ENCODE data around the gene TAS2R20. TPM values are rescaled to one million over a fixed set of nuclear protein-coding genes. Genes with fewer than 3 reads are reported as not detected.
"Not testable (repeated sequence)": the region's sequence is repeated elsewhere in the genome, so short reads cannot be mapped to it uniquely, and the experiment has no call there.

The TAS2R20 gene, protein sequence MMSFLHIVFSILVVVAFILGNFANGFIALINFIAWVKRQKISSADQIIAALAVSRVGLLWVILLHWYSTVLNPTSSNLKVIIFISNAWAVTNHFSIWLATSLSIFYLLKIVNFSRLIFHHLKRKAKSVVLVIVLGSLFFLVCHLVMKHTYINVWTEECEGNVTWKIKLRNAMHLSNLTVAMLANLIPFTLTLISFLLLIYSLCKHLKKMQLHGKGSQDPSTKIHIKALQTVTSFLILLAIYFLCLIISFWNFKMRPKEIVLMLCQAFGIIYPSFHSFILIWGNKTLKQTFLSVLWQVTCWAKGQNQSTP
- total RNA-seq (under 1 TPM; 0.21 to 0.42 (median 0.25) TPM), polyA plus RNA-seq (under 1 TPM in 2 of 3 donors, not detected in 1; 0.10 to 0.20 TPM)
- long read RNA-seq, donor 1 = 0 reads
- long read RNA-seq, donor 2 = 0 reads

DNA sequence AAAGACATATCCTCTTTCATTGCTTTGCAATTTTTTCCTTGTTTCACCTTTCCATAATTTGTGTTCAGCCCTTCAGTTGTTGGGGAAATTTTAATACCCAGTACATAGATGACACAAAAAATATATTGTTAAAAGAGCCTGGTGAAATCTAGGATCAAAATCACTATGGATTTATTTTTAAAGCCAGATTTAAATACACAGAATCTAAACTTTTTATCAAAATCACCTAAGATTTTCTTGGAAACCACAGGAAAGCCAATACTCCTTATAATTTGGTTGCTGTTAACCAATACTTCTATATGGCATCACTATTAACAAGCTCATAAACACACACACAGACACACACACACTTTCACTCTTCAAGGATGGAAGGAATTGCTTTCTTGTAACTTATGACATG is at the start of gene TAS2R20:
TSS of gene TAS2R20 (minus strand) at position 101 of the 400 bp plus-strand sequence. CDS start 429 bp downstream, outside the sequence.
- Histone ChIP-seq H3K27ac (no peak within 1 kb of the TSS), H3K9me3 (no peaks in the 10 kb centered on the region), H3K27me3 (ENCODE audit: insufficient read depth in 3 of 3, low read length in 2 of 3) (no peaks in the 10 kb centered on the region), H3K4me1 (peaks cover 4% of the 10 kb centered on the region), H3K36me3 (ENCODE audit: insufficient read depth in 1 of 2, low read depth in 1 of 2) (peaks cover 0 to 6% of the 10 kb centered on the region in 2 donors), H3K4me3 (no peak within 1 kb of the TSS)
- TF ChIP-seq, protein P1, sequence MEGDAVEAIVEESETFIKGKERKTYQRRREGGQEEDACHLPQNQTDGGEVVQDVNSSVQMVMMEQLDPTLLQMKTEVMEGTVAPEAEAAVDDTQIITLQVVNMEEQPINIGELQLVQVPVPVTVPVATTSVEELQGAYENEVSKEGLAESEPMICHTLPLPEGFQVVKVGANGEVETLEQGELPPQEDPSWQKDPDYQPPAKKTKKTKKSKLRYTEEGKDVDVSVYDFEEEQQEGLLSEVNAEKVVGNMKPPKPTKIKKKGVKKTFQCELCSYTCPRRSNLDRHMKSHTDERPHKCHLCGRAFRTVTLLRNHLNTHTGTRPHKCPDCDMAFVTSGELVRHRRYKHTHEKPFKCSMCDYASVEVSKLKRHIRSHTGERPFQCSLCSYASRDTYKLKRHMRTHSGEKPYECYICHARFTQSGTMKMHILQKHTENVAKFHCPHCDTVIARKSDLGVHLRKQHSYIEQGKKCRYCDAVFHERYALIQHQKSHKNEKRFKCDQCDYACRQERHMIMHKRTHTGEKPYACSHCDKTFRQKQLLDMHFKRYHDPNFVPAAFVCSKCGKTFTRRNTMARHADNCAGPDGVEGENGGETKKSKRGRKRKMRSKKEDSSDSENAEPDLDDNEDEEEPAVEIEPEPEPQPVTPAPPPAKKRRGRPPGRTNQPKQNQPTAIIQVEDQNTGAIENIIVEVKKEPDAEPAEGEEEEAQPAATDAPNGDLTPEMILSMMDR (IDR thresholded peaks at IDR 0.05) = no peak
- DNase-seq (no peak), ATAC-seq (no peak)
- intact Hi-C loops (cut with DNase I) = no loop called here

DNA sequence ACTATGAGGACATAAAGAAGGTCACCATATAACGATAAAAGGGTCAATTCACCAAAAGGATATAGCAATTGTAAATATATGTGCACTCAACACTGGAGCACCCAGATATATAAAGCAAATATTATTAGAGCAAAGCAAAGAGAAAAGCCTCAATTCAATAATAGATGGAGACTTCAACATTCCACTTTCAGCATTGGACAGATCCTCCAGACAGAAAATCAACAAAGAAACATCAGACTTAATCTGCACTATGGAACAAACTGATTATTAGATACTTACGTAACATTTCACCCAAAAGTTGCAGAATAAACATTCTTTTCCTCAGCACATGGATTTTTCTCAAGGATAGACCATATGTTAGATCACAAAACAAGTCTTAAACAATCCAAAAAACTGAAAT is 43.3 kb upstream of the TAS2R20 start:
- peaks cover 0 to 15% of the 10 kb centered on the region in 2 donors for H3K36me3 ChIP-seq (ENCODE audit: insufficient read depth in 1 of 2, low read depth in 1 of 2)
- H3K9me3 ChIP-seq; DNase-seq; H3K27ac ChIP-seq; H3K4me1 ChIP-seq; ATAC-seq; H3K27me3 ChIP-seq (ENCODE audit: insufficient read depth in 3 of 3, low read length in 2 of 3); intact Hi-C loops (cut with DNase I); H3K4me3 ChIP-seq: not testable (repeated sequence)
- WGBS, 3 donors = 66 to 98% (median 73%) methylated on average over 2 of the region's 2 CpGs

DNA sequence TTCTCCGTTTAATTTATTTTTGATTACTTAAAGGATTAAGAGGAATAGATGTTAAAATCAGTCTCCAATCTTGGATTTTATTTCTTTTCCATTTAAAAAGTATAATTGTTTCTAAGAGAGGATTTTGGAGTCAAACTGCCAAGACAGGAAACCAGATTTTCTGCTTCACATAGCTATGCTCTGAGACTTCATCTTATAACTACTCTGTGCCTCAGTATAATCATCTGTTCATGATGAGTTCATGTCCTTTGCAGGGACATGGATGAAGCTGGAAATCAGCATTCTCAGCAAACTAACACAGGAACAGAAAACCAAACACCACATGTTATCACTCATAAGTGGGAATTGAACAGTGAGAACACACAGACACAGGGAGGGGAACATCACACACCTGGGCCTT is 42.1 kb upstream of the TAS2R20 start:
- H3K4me1 ChIP-seq = no peaks in the 10 kb centered on the region
- TF ChIP-seq, protein P1 (IDR thresholded peaks at IDR 0.05) = no peak
- WGBS, 3 donors = 56 to 83% (median 68%) methylated on average over 1 of the region's 1 CpG
- H3K27me3 ChIP-seq (ENCODE audit: insufficient read depth in 3 of 3, low read length in 2 of 3) = no peaks in the 10 kb centered on the region
- intact Hi-C loops (cut with DNase I) = no loop called here
- DNase-seq (no peak), ATAC-seq (no peak)
- H3K9me3 ChIP-seq = no peaks in the 10 kb centered on the region
- no peak overlapping the region for H3K4me3 ChIP-seq
- no peak overlapping the region for H3K27ac ChIP-seq
- peaks cover 0 to 3% of the 10 kb centered on the region in 2 donors for H3K36me3 ChIP-seq (ENCODE audit: insufficient read depth in 1 of 2, low read depth in 1 of 2)

DNA sequence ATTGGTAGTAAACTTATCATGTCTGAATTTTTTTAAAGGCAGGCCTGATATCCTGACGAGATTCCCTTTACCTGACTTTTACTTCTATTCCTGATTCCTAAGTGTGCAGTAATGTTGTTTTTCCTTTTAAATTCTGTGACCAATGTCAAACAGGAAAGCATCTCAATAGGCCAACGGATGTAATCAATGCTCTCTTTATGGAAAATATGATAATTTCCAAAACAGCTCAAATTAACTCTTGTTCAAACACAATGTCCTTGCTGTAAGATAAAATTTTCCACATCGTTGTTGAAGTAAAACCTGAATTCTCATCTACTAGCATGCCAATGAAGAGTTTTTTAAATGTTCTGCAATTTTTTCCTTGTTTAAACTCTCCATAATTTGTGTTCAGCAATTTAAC is 41.1 kb upstream of the TAS2R20 start:
- Histone ChIP-seq H3K4me1 (no peaks in the 10 kb centered on the region), H3K9me3 (no peaks in the 10 kb centered on the region), H3K4me3 (no peak overlapping the region), H3K27ac (no peak overlapping the region), H3K36me3 (ENCODE audit: insufficient read depth in 1 of 2, low read depth in 1 of 2) (no peaks in the 10 kb centered on the region), H3K27me3 (ENCODE audit: insufficient read depth in 3 of 3, low read length in 2 of 3) (no peaks in the 10 kb centered on the region)
- DNase-seq (no peak), ATAC-seq (no peak)
- intact Hi-C loops (cut with DNase I) = loop anchor here in 1 of 2 donors (2.0 kb wide), 1 partner anchor 28 kb away; no protein-coding TSS in a partner anchor
- TF ChIP-seq, protein P1 (IDR thresholded peaks at IDR 0.05) = no peak
- 63 to 74% (median 73%) methylated on average over 3 of the region's 3 CpGs for WGBS, 3 donors

DNA sequence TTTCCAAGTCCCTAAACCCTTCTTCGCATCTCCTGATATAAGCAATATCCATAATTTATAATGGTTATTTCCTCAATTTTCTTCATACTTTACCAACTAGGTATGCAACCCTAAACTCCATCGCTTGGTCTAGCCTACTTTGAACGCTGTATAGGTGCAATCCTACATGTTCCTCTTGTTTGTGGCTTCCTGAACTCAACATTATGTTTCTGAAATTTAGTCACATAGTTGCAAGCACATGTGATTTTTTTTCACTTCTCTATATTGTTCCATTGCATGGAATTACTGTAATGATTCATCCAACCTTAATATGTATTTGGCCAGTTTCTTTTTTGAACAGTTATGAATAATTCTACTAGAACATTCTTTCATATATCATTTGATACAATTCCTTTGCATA is 35.9 kb upstream of the TAS2R20 start:
- H3K4me1 ChIP-seq; H3K9me3 ChIP-seq; H3K4me3 ChIP-seq; DNase-seq; H3K27me3 ChIP-seq (ENCODE audit: insufficient read depth in 3 of 3, low read length in 2 of 3); H3K27ac ChIP-seq; ATAC-seq; H3K36me3 ChIP-seq (ENCODE audit: insufficient read depth in 1 of 2, low read depth in 1 of 2); intact Hi-C loops (cut with DNase I): not testable (repeated sequence)
- 100% methylated on average over 1 of the region's 3 CpGs; no CpG with 5 or more reads in 2 of the 3 donors for WGBS, 3 donors

Measured in psoas muscle (tissue), 8 donors.